ENCODE measurements around the gene LSM6.

The LSM6 gene

GRCh38 chr4:146175541-146176453 lies at the start of gene LSM6:
TSS of gene LSM6 (plus strand) at chr4:146175718. CDS start at chr4:146182922, 7,204 bp downstream.
- Histone ChIP-seq H3K4me1 (ENCODE audit: control insufficient read depth, insufficient read depth, low read length) (peaks cover 27% of the 10 kb centered on the region), H3K4me3 (ENCODE audit: low read depth, low read length) (peak within 1 kb of the TSS; percentile 75), H3K27ac (ENCODE audit: low read depth, low read length) (peak within 1 kb of the TSS; percentile 87), H3K9ac (ENCODE audit: low read depth, low read length) (peak within 1 kb of the TSS; percentile 93), H3K9me3 (ENCODE audit: control insufficient read depth, insufficient read depth, low read length) (no peaks in the 10 kb centered on the region), H3K27me3 (ENCODE audit: control insufficient read depth, insufficient read depth, low read length) (no peaks in the 10 kb centered on the region), H3K36me3 (ENCODE audit: control insufficient read depth, insufficient read depth, low read length) (peaks cover 7% of the 10 kb centered on the region; the same call in 1 of the 2 replicates)

GRCh38 chr4:146132445-146132844 lies 43.1 kb upstream of the LSM6 start:
- H3K4me3 ChIP-seq (ENCODE audit: low read depth, low read length): no peak overlapping the region
- peaks cover 9% of the 10 kb centered on the region; the same call in 1 of the 2 replicates for H3K4me1 ChIP-seq (ENCODE audit: control insufficient read depth, insufficient read depth, low read length)
- H3K27ac ChIP-seq (ENCODE audit: low read depth, low read length): no peak overlapping the region
- H3K27me3 ChIP-seq (ENCODE audit: control insufficient read depth, insufficient read depth, low read length): no peaks in the 10 kb centered on the region
- no peak overlapping the region for H3K9ac ChIP-seq (ENCODE audit: low read depth, low read length)
- H3K36me3 ChIP-seq (ENCODE audit: control insufficient read depth, insufficient read depth, low read length): no peaks in the 10 kb centered on the region
- no peaks in the 10 kb centered on the region for H3K9me3 ChIP-seq (ENCODE audit: control insufficient read depth, insufficient read depth, low read length)

- Histone ChIP-seq H3K27me3 (ENCODE audit: control insufficient read depth, insufficient read depth, low read length) (no peaks in the 10 kb centered on the region), H3K9ac (ENCODE audit: low read depth, low read length) (no peak overlapping the region), H3K4me3 (ENCODE audit: low read depth, low read length) (no peak overlapping the region), H3K9me3 (ENCODE audit: control insufficient read depth, insufficient read depth, low read length) (no peaks in the 10 kb centered on the region), H3K27ac (ENCODE audit: low read depth, low read length) (no peak overlapping the region), H3K36me3 (ENCODE audit: control insufficient read depth, insufficient read depth, low read length) (no peaks in the 10 kb centered on the region), H3K4me1 (ENCODE audit: control insufficient read depth, insufficient read depth, low read length) (peaks cover 9% of the 10 kb centered on the region; the same call in 1 of the 2 replicates)
Measured at GRCh38 chr4:146134761-146135445, 40.6 kb upstream of the LSM6 start.

- Histone ChIP-seq H3K27me3 (ENCODE audit: control insufficient read depth, insufficient read depth, low read length) (no peaks in the 10 kb centered on the region), H3K4me1 (ENCODE audit: control insufficient read depth, insufficient read depth, low read length) (peaks cover 9% of the 10 kb centered on the region; the same call in 1 of the 2 replicates), H3K27ac (ENCODE audit: low read depth, low read length) (no peak overlapping the region), H3K36me3 (ENCODE audit: control insufficient read depth, insufficient read depth, low read length) (no peaks in the 10 kb centered on the region), H3K9ac (ENCODE audit: low read depth, low read length) (no peak overlapping the region), H3K4me3 (ENCODE audit: low read depth, low read length) (no peak overlapping the region), H3K9me3 (ENCODE audit: control insufficient read depth, insufficient read depth, low read length) (no peaks in the 10 kb centered on the region)
Measured at GRCh38 chr4:146135941-146136340, 39.6 kb upstream of the LSM6 start.

GRCh38 chr4:146142768-146143167 lies 32.8 kb upstream of the LSM6 start:
- Histone ChIP-seq H3K36me3 (ENCODE audit: control insufficient read depth, insufficient read depth, low read length) (no peaks in the 10 kb centered on the region), H3K9me3 (ENCODE audit: control insufficient read depth, insufficient read depth, low read length) (no peaks in the 10 kb centered on the region), H3K4me1 (ENCODE audit: control insufficient read depth, insufficient read depth, low read length) (no peaks in the 10 kb centered on the region), H3K27ac (ENCODE audit: low read depth, low read length) (no peak overlapping the region), H3K27me3 (ENCODE audit: control insufficient read depth, insufficient read depth, low read length) (no peaks in the 10 kb centered on the region), H3K4me3 (ENCODE audit: low read depth, low read length) (no peak overlapping the region), H3K9ac (ENCODE audit: low read depth, low read length) (no peak overlapping the region)

GRCh38 chr4:146143888-146144287 lies 31.6 kb upstream of the LSM6 start:
- H3K4me3 ChIP-seq (ENCODE audit: low read depth, low read length): no peak overlapping the region
- no peaks in the 10 kb centered on the region for H3K9me3 ChIP-seq (ENCODE audit: control insufficient read depth, insufficient read depth, low read length)

GRCh38 chr4:146146918-146147317 lies 28.6 kb upstream of the LSM6 start:
- H3K36me3 ChIP-seq (ENCODE audit: control insufficient read depth, insufficient read depth, low read length): no peaks in the 10 kb centered on the region
- no peak overlapping the region for H3K4me3 ChIP-seq (ENCODE audit: low read depth, low read length)
- H3K27ac ChIP-seq (ENCODE audit: low read depth, low read length): no peak overlapping the region
- H3K4me1 ChIP-seq (ENCODE audit: control insufficient read depth, insufficient read depth, low read length): no peaks in the 10 kb centered on the region
- H3K9me3 ChIP-seq (ENCODE audit: control insufficient read depth, insufficient read depth, low read length): no peaks in the 10 kb centered on the region
- H3K27me3 ChIP-seq (ENCODE audit: control insufficient read depth, insufficient read depth, low read length): no peaks in the 10 kb centered on the region
- H3K9ac ChIP-seq (ENCODE audit: low read depth, low read length): no peak overlapping the region

More at GRCh38 chr4:146143888-146144287, 31.6 kb upstream of the LSM6 start:
- no peaks in the 10 kb centered on the region for H3K27me3 ChIP-seq (ENCODE audit: control insufficient read depth, insufficient read depth, low read length)
- H3K9ac ChIP-seq (ENCODE audit: low read depth, low read length): no peak overlapping the region
- no peaks in the 10 kb centered on the region for H3K36me3 ChIP-seq (ENCODE audit: control insufficient read depth, insufficient read depth, low read length)
- no peaks in the 10 kb centered on the region for H3K4me1 ChIP-seq (ENCODE audit: control insufficient read depth, insufficient read depth, low read length)
- no peak overlapping the region for H3K27ac ChIP-seq (ENCODE audit: low read depth, low read length)

GRCh38 chr4:146148021-146148420 lies 27.5 kb upstream of the LSM6 start:
- Histone ChIP-seq H3K27ac (ENCODE audit: low read depth, low read length) (no peak overlapping the region), H3K36me3 (ENCODE audit: control insufficient read depth, insufficient read depth, low read length) (no peaks in the 10 kb centered on the region), H3K4me1 (ENCODE audit: control insufficient read depth, insufficient read depth, low read length) (no peaks in the 10 kb centered on the region), H3K9me3 (ENCODE audit: control insufficient read depth, insufficient read depth, low read length) (no peaks in the 10 kb centered on the region), H3K27me3 (ENCODE audit: control insufficient read depth, insufficient read depth, low read length) (no peaks in the 10 kb centered on the region), H3K4me3 (ENCODE audit: low read depth, low read length) (no peak overlapping the region), H3K9ac (ENCODE audit: low read depth, low read length) (no peak overlapping the region)

- H3K9me3 ChIP-seq (ENCODE audit: control insufficient read depth, insufficient read depth, low read length): no peaks in the 10 kb centered on the region
- no peak overlapping the region for H3K27ac ChIP-seq (ENCODE audit: low read depth, low read length)
- H3K27me3 ChIP-seq (ENCODE audit: control insufficient read depth, insufficient read depth, low read length): no peaks in the 10 kb centered on the region
- H3K4me3 ChIP-seq (ENCODE audit: low read depth, low read length): no peak overlapping the region
- H3K4me1 ChIP-seq (ENCODE audit: control insufficient read depth, insufficient read depth, low read length): peaks cover 16% of the 10 kb centered on the region
- H3K9ac ChIP-seq (ENCODE audit: low read depth, low read length): no peak overlapping the region
- no peaks in the 10 kb centered on the region for H3K36me3 ChIP-seq (ENCODE audit: control insufficient read depth, insufficient read depth, low read length)
Measured at GRCh38 chr4:146154057-146154456, 21.5 kb upstream of the LSM6 start.

- H3K27ac ChIP-seq (ENCODE audit: low read depth, low read length): no peak overlapping the region
- H3K27me3 ChIP-seq (ENCODE audit: control insufficient read depth, insufficient read depth, low read length): no peaks in the 10 kb centered on the region
- H3K9ac ChIP-seq (ENCODE audit: low read depth, low read length): no peak overlapping the region
- H3K36me3 ChIP-seq (ENCODE audit: control insufficient read depth, insufficient read depth, low read length): no peaks in the 10 kb centered on the region
- no peak overlapping the region for H3K4me3 ChIP-seq (ENCODE audit: low read depth, low read length)
- no peaks in the 10 kb centered on the region for H3K9me3 ChIP-seq (ENCODE audit: control insufficient read depth, insufficient read depth, low read length)
- peaks cover 16% of the 10 kb centered on the region for H3K4me1 ChIP-seq (ENCODE audit: control insufficient read depth, insufficient read depth, low read length)
Measured at GRCh38 chr4:146155152-146155724, 20.3 kb upstream of the LSM6 start.

Measured in HUES48 (cell line).